Measurements from ENCODE around the gene GTF2H2C.
"Not testable (repeated sequence)": the region's sequence is repeated elsewhere in the genome, so short reads cannot be mapped to it uniquely, and the experiment has no call there.

Gene GTF2H2C

GRCh38 chr5:69559908-69560330, at the start of gene GTF2H2C:
TSS of gene GTF2H2C (plus strand) at chr5:69560191. CDS start at chr5:69565133, 4,942 bp downstream.
- peak; percentile 56 to 60 for DNase-seq (ENCODE audit: low read depth in 2 of 2)

GRCh38 chr5:69510694-69511093, 49.3 kb upstream of the GTF2H2C start:
- DNase-seq (ENCODE audit: low read depth in 2 of 2): no peak

GRCh38 chr5:69512740-69513260, 47.2 kb upstream of the GTF2H2C start:
- no peak for DNase-seq (ENCODE audit: low read depth in 2 of 2)

GRCh38 chr5:69515570-69515969, 44.4 kb upstream of the GTF2H2C start:
- DNase-seq (ENCODE audit: low read depth in 2 of 2): not testable (repeated sequence)

- DNase-seq (ENCODE audit: low read depth in 2 of 2): no peak
Measured at GRCh38 chr5:69516769-69517168, 43.2 kb upstream of the GTF2H2C start.

- no peak for DNase-seq (ENCODE audit: low read depth in 2 of 2)
Measured at GRCh38 chr5:69517763-69518212, 42.2 kb upstream of the GTF2H2C start.

- DNase-seq (ENCODE audit: low read depth in 2 of 2): no peak
Measured at GRCh38 chr5:69519285-69519684, 40.7 kb upstream of the GTF2H2C start.

GRCh38 chr5:69522035-69522434, 38.0 kb upstream of the GTF2H2C start:
- DNase-seq (ENCODE audit: low read depth in 2 of 2): no peak

GRCh38 chr5:69525490-69525889, 34.5 kb upstream of the GTF2H2C start:
- no peak for DNase-seq (ENCODE audit: low read depth in 2 of 2)

- no peak for DNase-seq (ENCODE audit: low read depth in 2 of 2)
Measured at GRCh38 chr5:69526660-69527059, 33.3 kb upstream of the GTF2H2C start.

- DNase-seq (ENCODE audit: low read depth in 2 of 2): no peak
Measured at GRCh38 chr5:69527128-69527770, 32.7 kb upstream of the GTF2H2C start.

- DNase-seq (ENCODE audit: low read depth in 2 of 2): no peak
Measured at GRCh38 chr5:69528035-69528434, 32.0 kb upstream of the GTF2H2C start.

- no peak for DNase-seq (ENCODE audit: low read depth in 2 of 2)
Measured at GRCh38 chr5:69528609-69529008, 31.4 kb upstream of the GTF2H2C start.

- DNase-seq (ENCODE audit: low read depth in 2 of 2): no peak
Measured at GRCh38 chr5:69530561-69531405, 29.2 kb upstream of the GTF2H2C start.

GRCh38 chr5:69531406-69531801, 28.6 kb upstream of the GTF2H2C start:
- no peak for DNase-seq (ENCODE audit: low read depth in 2 of 2)

- not testable (repeated sequence) for DNase-seq (ENCODE audit: low read depth in 2 of 2)
Measured at GRCh38 chr5:69537911-69538310, 22.1 kb upstream of the GTF2H2C start.

- DNase-seq (ENCODE audit: low read depth in 2 of 2): not testable (repeated sequence)
Measured at GRCh38 chr5:69538735-69539134, 21.3 kb upstream of the GTF2H2C start.

- not testable (repeated sequence) for DNase-seq (ENCODE audit: low read depth in 2 of 2)
Measured at GRCh38 chr5:69541347-69541746, 18.6 kb upstream of the GTF2H2C start.

GRCh38 chr5:69542838-69543618, 17.0 kb upstream of the GTF2H2C start:
- DNase-seq (ENCODE audit: low read depth in 2 of 2): not testable (repeated sequence)

GRCh38 chr5:69544602-69545001, 15.4 kb upstream of the GTF2H2C start:
- DNase-seq (ENCODE audit: low read depth in 2 of 2): not testable (repeated sequence)

GRCh38 chr5:69560587-69561431, 818 bp downstream of the GTF2H2C start:
- not testable (repeated sequence) for DNase-seq (ENCODE audit: low read depth in 2 of 2)
